ENCODE data around the gene ZDHHC12.

The ZDHHC12 gene

GRCh38 chr9:128765499-128765898 is 41.6 kb upstream of the ZDHHC12 start:
- TF ChIP-seq CTCF (IDR thresholded peaks at IDR 0.05; ENCODE audit: low read depth, low read length): no peak
- no peak overlapping the region for H3K4me3 ChIP-seq (ENCODE audit: low read depth, low read length)

- TF ChIP-seq CTCF (IDR thresholded peaks at IDR 0.05; ENCODE audit: low read depth, low read length): no peak
These were observed 40.4 kb upstream of the ZDHHC12 start for GRCh38 chr9:128764361-128764760.

GRCh38 chr9:128762671-128763449 is 38.9 kb upstream of the ZDHHC12 start:
- TF ChIP-seq CTCF (IDR thresholded peaks at IDR 0.05; ENCODE audit: low read depth, low read length): no peak
- H3K4me3 ChIP-seq (ENCODE audit: low read depth, low read length): no peak overlapping the region

More at GRCh38 chr9:128764361-128764760, 40.4 kb upstream of the ZDHHC12 start:
- no peak overlapping the region for H3K4me3 ChIP-seq (ENCODE audit: low read depth, low read length)

GRCh38 chr9:128757602-128758001 is 33.7 kb upstream of the ZDHHC12 start:
- no peak overlapping the region for H3K4me3 ChIP-seq (ENCODE audit: low read depth, low read length)
- TF ChIP-seq CTCF (IDR thresholded peaks at IDR 0.05; ENCODE audit: low read depth, low read length): no peak

GRCh38 chr9:128753627-128754026 is 29.7 kb upstream of the ZDHHC12 start:
- no peak for TF ChIP-seq CTCF (IDR thresholded peaks at IDR 0.05; ENCODE audit: low read depth, low read length)
- H3K4me3 ChIP-seq (ENCODE audit: low read depth, low read length): no peak overlapping the region

GRCh38 chr9:128750926-128751595 is 27.1 kb upstream of the ZDHHC12 start:
- no peak for TF ChIP-seq CTCF (IDR thresholded peaks at IDR 0.05; ENCODE audit: low read depth, low read length)
- no peak overlapping the region for H3K4me3 ChIP-seq (ENCODE audit: low read depth, low read length)

GRCh38 chr9:128747241-128747640 is 23.3 kb upstream of the ZDHHC12 start:
- no peak for TF ChIP-seq CTCF (IDR thresholded peaks at IDR 0.05; ENCODE audit: low read depth, low read length)
- no peak overlapping the region for H3K4me3 ChIP-seq (ENCODE audit: low read depth, low read length)

All from WI38 (cell line).